ENCODE data around the gene PRKCI.

DNA sequence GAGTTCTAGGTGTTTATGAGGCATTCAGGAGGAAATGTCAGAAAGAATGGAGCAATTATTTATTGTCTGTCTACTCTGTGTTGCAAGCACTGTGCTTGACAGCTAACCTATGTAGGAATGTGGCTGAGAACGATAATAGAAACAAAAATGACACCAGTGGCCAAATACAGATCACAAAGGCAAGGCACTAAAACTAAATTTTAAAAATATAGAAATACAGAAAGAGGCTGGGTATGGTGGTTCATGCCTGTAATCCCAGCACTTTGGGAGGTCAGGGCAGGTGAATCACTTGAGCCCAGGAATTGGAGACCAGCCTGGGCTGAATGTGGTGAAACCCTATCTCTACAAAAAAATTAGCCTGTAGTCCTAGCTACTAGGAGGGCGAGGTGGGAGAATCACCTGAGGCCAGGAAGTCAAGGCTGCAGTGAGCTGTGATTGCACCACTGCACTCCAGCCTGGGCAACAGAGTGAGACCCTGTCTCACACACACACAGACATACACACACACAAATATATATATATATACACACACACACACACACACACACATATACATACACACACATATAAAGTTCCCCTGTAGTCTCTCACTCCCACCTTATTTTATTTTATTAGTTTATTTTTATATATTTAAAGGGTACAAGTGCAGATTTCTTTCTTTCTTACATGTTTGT, 6.0 kb downstream of the PRKCI start:
- TF ChIP-seq POLR2A (IDR thresholded peaks at IDR 0.05; ENCODE audit: low read depth, low read length) (no peak), POLR2AphosphoS5 (IDR thresholded peaks at IDR 0.05; ENCODE audit: low read depth, low read length) (no peak)
